Measurements from ENCODE around the gene ESYT2. TPM values are rescaled to one million over a fixed set of nuclear protein-coding genes. Genes with fewer than 3 reads are reported as not detected.

Gene ESYT2
- total and polyA plus RNA-seq, 9 of the 15 experiments (the other 6 are each of a cell fraction or from before 2014, with no cell fraction given), result 5.8 to 86.9 (median 64.7) TPM

DNA sequence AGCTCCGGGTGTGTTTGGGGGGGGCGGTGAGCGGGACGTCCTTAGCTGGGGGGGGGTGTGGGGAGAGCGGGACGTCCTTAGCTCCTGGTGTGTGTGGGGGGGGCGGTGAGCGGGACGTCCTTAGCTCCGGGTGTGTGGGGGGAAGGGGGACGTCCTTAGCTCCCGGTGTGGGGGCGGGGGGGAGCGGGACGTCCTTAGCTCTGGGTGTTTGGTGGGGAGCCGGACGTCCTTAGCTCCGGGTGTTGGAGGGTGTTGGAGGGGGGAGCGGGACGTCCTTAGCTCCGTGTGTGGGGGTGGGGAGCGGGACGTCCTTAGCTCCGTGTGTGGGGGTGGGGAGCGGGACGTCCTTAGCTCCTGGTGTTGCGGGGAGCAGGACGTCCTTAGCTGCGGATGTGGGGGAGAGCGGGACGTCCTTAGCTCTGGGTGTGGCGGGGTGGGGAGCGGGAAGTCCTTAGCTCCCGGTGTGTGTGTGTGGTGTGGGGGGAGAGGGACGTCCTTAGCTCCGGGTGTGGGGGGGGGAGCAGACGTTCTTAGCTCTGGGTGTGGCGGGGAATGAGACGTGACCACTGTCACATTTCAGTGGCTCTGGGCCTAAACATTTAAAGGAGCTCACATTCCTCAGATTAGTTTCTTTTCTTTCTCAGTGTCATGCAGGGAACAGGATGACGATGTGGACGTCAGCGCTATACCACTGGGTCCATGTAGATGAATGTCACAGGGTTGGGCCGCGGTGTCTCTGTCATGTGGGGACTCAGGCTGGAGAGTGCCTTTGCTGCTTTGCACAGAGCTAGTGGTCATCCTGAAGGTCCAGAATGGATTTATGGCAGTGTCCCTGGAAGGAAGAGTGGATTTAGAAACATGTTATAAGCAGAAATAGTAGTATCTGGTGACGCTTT, 34.5 kb upstream of the ESYT2 start (continued):
- TF ChIP-seq, protein P1, sequence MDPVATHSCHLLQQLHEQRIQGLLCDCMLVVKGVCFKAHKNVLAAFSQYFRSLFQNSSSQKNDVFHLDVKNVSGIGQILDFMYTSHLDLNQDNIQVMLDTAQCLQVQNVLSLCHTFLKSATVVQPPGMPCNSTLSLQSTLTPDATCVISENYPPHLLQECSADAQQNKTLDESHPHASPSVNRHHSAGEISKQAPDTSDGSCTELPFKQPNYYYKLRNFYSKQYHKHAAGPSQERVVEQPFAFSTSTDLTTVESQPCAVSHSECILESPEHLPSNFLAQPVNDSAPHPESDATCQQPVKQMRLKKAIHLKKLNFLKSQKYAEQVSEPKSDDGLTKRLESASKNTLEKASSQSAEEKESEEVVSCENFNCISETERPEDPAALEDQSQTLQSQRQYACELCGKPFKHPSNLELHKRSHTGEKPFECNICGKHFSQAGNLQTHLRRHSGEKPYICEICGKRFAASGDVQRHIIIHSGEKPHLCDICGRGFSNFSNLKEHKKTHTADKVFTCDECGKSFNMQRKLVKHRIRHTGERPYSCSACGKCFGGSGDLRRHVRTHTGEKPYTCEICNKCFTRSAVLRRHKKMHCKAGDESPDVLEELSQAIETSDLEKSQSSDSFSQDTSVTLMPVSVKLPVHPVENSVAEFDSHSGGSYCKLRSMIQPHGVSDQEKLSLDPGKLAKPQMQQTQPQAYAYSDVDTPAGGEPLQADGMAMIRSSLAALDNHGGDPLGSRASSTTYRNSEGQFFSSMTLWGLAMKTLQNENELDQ (CRISPR knock-in tag; IDR thresholded peaks at IDR 0.05; ENCODE audit: borderline replicate concordance), result peak; percentile 73; the same call in 1 of the 2 replicates
- TF ChIP-seq, protein P2, sequence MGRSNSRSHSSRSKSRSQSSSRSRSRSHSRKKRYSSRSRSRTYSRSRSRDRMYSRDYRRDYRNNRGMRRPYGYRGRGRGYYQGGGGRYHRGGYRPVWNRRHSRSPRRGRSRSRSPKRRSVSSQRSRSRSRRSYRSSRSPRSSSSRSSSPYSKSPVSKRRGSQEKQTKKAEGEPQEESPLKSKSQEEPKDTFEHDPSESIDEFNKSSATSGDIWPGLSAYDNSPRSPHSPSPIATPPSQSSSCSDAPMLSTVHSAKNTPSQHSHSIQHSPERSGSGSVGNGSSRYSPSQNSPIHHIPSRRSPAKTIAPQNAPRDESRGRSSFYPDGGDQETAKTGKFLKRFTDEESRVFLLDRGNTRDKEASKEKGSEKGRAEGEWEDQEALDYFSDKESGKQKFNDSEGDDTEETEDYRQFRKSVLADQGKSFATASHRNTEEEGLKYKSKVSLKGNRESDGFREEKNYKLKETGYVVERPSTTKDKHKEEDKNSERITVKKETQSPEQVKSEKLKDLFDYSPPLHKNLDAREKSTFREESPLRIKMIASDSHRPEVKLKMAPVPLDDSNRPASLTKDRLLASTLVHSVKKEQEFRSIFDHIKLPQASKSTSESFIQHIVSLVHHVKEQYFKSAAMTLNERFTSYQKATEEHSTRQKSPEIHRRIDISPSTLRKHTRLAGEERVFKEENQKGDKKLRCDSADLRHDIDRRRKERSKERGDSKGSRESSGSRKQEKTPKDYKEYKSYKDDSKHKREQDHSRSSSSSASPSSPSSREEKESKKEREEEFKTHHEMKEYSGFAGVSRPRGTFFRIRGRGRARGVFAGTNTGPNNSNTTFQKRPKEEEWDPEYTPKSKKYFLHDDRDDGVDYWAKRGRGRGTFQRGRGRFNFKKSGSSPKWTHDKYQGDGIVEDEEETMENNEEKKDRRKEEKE (IDR thresholded peaks at IDR 0.05; ENCODE audit: borderline replicate concordance in 1 of 2, control insufficient read depth in 1 of 2, low read depth in 2 of 2, low read length in 1 of 2), result 0 out of 4 replicates have a peak, but pooled peaks of 1 of the 2 experiments have one; percentile 72
- TF ChIP-seq, protein P3, sequence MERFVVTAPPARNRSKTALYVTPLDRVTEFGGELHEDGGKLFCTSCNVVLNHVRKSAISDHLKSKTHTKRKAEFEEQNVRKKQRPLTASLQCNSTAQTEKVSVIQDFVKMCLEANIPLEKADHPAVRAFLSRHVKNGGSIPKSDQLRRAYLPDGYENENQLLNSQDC (CRISPR knock-in tag; IDR thresholded peaks at IDR 0.05), result no peak
- TF ChIP-seq, protein P4, sequence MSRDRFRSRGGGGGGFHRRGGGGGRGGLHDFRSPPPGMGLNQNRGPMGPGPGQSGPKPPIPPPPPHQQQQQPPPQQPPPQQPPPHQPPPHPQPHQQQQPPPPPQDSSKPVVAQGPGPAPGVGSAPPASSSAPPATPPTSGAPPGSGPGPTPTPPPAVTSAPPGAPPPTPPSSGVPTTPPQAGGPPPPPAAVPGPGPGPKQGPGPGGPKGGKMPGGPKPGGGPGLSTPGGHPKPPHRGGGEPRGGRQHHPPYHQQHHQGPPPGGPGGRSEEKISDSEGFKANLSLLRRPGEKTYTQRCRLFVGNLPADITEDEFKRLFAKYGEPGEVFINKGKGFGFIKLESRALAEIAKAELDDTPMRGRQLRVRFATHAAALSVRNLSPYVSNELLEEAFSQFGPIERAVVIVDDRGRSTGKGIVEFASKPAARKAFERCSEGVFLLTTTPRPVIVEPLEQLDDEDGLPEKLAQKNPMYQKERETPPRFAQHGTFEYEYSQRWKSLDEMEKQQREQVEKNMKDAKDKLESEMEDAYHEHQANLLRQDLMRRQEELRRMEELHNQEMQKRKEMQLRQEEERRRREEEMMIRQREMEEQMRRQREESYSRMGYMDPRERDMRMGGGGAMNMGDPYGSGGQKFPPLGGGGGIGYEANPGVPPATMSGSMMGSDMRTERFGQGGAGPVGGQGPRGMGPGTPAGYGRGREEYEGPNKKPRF (IDR thresholded peaks at IDR 0.05; ENCODE audit: low read depth, low read length), result no peak
- no peak for TF ChIP-seq SMARCB1 (IDR thresholded peaks at IDR 0.05; ENCODE audit: insufficient read length, low read depth)
- peak; percentile 85; the same call in 1 of the 2 replicates for TF ChIP-seq ZBTB1 (CRISPR knock-in tag; IDR thresholded peaks at IDR 0.05; ENCODE audit: borderline replicate concordance, low read depth)
- TF ChIP-seq, protein P5, sequence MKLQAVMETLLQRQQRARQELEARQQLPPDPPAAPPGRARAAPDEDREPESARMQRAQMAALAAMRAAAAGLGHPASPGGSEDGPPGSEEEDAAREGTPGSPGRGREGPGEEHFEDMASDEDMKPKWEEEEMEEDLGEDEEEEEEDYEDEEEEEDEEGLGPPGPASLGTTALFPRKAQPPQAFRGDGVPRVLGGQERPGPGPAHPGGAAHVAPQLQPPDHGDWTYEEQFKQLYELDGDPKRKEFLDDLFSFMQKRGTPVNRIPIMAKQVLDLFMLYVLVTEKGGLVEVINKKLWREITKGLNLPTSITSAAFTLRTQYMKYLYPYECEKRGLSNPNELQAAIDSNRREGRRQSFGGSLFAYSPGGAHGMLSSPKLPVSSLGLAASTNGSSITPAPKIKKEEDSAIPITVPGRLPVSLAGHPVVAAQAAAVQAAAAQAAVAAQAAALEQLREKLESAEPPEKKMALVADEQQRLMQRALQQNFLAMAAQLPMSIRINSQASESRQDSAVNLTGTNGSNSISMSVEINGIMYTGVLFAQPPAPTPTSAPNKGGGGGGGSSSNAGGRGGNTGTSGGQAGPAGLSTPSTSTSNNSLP (IDR thresholded peaks at IDR 0.05; ENCODE audit: borderline replicate concordance, low read depth, low read length), result no peak
- TF ChIP-seq, protein P6, sequence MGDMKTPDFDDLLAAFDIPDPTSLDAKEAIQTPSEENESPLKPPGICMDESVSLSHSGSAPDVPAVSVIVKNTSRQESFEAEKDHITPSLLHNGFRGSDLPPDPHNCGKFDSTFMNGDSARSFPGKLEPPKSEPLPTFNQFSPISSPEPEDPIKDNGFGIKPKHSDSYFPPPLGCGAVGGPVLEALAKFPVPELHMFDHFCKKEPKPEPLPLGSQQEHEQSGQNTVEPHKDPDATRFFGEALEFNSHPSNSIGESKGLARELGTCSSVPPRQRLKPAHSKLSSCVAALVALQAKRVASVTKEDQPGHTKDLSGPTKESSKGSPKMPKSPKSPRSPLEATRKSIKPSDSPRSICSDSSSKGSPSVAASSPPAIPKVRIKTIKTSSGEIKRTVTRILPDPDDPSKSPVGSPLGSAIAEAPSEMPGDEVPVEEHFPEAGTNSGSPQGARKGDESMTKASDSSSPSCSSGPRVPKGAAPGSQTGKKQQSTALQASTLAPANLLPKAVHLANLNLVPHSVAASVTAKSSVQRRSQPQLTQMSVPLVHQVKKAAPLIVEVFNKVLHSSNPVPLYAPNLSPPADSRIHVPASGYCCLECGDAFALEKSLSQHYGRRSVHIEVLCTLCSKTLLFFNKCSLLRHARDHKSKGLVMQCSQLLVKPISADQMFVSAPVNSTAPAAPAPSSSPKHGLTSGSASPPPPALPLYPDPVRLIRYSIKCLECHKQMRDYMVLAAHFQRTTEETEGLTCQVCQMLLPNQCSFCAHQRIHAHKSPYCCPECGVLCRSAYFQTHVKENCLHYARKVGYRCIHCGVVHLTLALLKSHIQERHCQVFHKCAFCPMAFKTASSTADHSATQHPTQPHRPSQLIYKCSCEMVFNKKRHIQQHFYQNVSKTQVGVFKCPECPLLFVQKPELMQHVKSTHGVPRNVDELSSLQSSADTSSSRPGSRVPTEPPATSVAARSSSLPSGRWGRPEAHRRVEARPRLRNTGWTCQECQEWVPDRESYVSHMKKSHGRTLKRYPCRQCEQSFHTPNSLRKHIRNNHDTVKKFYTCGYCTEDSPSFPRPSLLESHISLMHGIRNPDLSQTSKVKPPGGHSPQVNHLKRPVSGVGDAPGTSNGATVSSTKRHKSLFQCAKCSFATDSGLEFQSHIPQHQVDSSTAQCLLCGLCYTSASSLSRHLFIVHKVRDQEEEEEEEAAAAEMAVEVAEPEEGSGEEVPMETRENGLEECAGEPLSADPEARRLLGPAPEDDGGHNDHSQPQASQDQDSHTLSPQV (IDR thresholded peaks at IDR 0.05), result peak; percentile 93
- TF ChIP-seq CC2D1A (IDR thresholded peaks at IDR 0.05), result peak; percentile 84

All from K562 (cell line).